Mammary epithelial cell (primary cell): ENCODE measurements around the gene ANO5.

Experiments
- CTCF ChIP-seq, 2 donors: IDR thresholded peaks in 1 of 2; conservative IDR thresholded peaks in 1 of 2; 2 replicates each; pipeline ENCODE4 v1.5.1; 2011 to 2012; ENCODE audit warnings: inconsistent platforms in 2 of 2, low read length in 2 of 2, mild to moderate bottlenecking in 2 of 2, control low read depth in 1 of 2, low read depth in 1 of 2; ENCODE audit not compliant: insufficient read depth in 1 of 2; ENCODE audit errors: extremely low read depth in 1 of 2
- EZH2 ChIP-seq: IDR thresholded peaks from 2 replicates; pipeline ENCODE4 v1.6.1; 2012; ENCODE audit warnings: low read length, inconsistent platforms, borderline replicate concordance

GRCh38 chr11:22275600-22275999, 82.7 kb downstream of the ANO5 start:
- TF ChIP-seq CTCF (conservative IDR thresholded peaks at IDR 0.05 in 1 of 2, IDR thresholded peaks at IDR 0.05 in 1 of 2; ENCODE audit: extremely low read depth in 1 of 2, insufficient read depth in 1 of 2, low read depth in 1 of 2, low read length in 2 of 2) (no peak), EZH2 (no peak)
